Limb (tissue), 2 donors: ENCODE measurements around the gene ETFA.

Experiments used
- DNase-seq, 2 donors: peaks; one replicate each; pipeline ENCODE4 v3.0.0-alpha.2; 2016; ENCODE audit errors: extremely low spot score in 2 of 2

Gene ETFA

GRCh38 chr15:76176487-76177085 is 134.7 kb downstream of the ETFA start:
- DNase-seq: no peak

DNA sequence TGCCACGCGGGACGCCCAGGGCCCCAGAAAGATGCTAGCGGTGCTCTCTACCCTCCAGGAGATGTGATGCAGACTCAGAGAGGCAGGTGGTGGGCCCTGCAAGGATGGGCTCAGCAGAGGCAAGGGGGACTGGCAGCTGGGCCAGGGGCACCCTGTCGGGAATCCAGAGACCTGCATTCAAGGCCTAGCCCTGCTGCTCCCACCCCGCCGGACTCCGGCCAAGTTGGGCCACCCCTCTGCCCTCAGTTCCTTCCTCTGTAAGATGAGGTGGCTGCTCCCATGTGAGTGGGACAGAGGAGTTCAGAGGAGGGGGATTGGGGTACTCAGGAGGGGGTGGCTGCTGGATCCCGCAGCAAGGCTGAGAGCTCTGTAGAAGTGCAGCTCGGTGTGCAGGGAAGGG is 135.2 kb downstream of the ETFA start:
- no peak for DNase-seq

GRCh38 chr15:76175442-76175841 is 135.8 kb downstream of the ETFA start:
- no peak for DNase-seq

DNA sequence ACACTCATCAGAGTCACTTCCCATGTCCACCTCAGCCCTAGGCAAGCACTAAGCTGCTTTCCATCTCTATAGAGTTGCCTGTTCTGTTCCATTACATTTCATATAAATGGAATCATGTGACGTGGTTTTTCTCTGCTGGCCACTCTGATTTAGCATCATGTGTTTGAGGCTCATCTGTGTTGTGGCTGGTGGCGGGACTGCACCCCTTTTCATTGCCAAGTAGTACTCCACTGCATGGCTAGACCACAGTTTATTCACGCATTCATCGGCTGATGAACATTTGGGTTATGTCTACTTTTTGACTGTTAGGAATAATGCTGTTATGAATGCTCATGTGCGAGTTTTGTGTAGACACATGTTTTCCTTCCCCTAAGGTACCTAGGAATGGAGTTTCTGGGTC is 136.6 kb downstream of the ETFA start:
- no peak for DNase-seq

- DNase-seq: no peak
Observed at GRCh38 chr15:76173317-76173834, 137.9 kb downstream of the ETFA start.

DNA sequence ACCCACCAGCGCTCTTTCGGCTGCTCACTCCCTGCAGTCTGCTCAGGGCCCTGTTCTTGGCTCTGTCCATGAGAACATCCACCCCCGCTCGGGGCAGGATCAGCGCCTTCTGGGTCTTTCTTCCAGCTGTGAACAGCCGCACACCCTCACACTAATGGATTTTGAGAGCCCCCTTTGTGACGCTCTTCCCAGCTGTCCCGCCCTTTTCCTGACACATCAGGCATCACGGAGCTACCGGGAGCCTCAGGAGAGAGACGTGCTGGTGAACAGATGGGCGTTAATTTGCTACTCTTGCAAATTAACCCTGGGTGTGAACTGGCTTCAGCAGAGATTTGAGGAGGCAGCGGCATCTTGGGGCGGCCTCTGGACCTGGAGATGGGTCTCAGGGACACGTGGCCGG is 138.5 kb downstream of the ETFA start:
- DNase-seq: no peak

GRCh38 chr15:76169911-76170800 is 141.1 kb downstream of the ETFA start:
- no peak for DNase-seq

- no peak for DNase-seq
Observed at GRCh38 chr15:76169018-76169417, 142.3 kb downstream of the ETFA start.

DNA sequence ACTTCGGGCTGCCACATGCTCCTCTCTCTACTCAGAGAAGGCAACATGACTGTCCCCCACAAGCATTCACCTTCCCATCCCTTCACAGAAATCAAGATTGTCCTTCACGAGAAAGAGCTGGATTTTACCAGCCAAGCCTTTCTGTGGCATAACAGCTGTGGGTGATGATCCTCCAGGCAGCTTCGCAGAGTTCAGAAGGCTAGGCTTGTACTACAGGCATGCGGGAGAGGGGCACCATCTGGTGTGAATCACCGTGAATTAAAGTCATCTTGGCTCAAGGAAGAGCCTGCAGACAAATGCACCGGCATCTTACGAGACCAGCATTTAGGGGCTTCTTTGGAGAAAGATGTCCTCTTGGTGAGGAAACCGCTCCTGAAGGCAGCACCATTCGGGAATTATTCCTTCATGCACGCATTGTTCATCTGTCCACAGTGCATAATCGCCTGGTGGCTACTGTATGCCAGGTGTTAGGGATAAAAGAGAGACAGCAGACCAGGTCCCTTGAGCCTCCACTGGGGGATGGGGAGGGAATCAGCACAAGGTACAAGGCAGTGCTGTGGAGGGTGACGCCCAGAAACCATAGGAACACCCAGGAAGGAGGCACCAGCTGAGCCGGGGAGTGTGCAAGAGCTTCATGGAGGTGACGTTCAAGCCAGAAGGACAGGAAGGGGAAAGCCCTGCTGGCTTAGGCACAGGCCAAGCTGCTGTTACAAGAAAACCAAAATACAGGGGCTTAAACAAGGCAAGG is 142.9 kb downstream of the ETFA start:
- DNase-seq: no peak

DNA sequence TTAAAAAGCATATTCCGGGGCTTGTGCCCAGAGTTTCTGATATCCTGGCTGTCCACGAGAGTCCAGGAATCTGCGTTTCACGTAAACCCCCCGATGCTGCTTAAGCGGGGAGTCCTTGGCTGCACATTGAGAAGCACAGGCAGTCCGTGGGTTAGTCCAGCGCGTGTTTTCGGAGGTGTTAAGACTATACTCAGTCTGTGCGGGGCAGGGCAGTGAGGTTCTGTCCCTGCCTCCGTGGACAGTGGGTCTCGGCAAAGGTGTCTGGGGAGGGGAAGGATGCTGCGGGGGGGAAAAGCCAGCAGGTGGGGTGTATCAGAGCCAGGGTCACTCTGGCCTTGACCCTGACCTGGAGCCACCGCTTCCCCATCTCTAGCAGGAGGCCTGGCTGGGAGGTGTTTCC is 145.3 kb downstream of the ETFA start:
- DNase-seq: no peak
